Astrocyte (in vitro differentiated cells and primary cell): Measurements from ENCODE around the gene HECW1. TPM values are rescaled to one million over a fixed set of nuclear protein-coding genes. Genes with fewer than 3 reads are reported as not detected.

ENCODE experiments used
- DNase-seq: peaks from one replicate; pipeline ENCODE4 v3.0.0-alpha.2; 2010; ENCODE audit warnings: low read depth
- FAIRE-seq: peaks from 2 replicates; lab custom pipeline; 2011; peaks lifted over from hg19 to GRCh38; lab: Jason Lieb, UNC
- H2AFZ ChIP-seq: 2 replicates; pipeline ENCODE4 v1.6.0; 2012; ENCODE audit warnings: low read depth, low read length, inconsistent platforms
- H3K27ac ChIP-seq: 2 replicates; pipeline ENCODE4 v1.5.1; 2011; ENCODE audit warnings: low read depth, low read length, inconsistent platforms
- H3K27me3 ChIP-seq: 2 replicates; pipeline ENCODE4 v1.6.0; 2011; ENCODE audit warnings: low read length, inconsistent platforms; ENCODE audit not compliant: insufficient read depth
- H3K36me3 ChIP-seq: 2 replicates; pipeline ENCODE4 v1.5.1; 2011; ENCODE audit warnings: low read length, inconsistent platforms; ENCODE audit not compliant: insufficient read depth
- H3K4me1 ChIP-seq: 2 replicates; pipeline ENCODE4 v1.5.1; 2011; ENCODE audit warnings: low read length, inconsistent platforms; ENCODE audit not compliant: insufficient read depth
- H3K4me2 ChIP-seq: 2 replicates; pipeline ENCODE4 v1.6.0; 2012; ENCODE audit warnings: low read length, inconsistent platforms
- H3K4me3 ChIP-seq: 2 replicates; pipeline ENCODE4 v1.5.1; 2011; ENCODE audit warnings: low read depth, mild to moderate bottlenecking, low read length, inconsistent platforms; ENCODE audit not compliant: insufficient read depth
- H3K79me2 ChIP-seq: 2 replicates; pipeline ENCODE4 v1.6.0; 2012; ENCODE audit warnings: mild to moderate bottlenecking, low read length, inconsistent platforms; ENCODE audit not compliant: insufficient read depth
- H3K9ac ChIP-seq: 2 replicates; pipeline ENCODE4 v1.6.0; 2012; ENCODE audit warnings: mild to moderate bottlenecking, low read length, inconsistent platforms
- H3K9me3 ChIP-seq: 2 replicates; pipeline ENCODE4 v1.5.1; 2012; ENCODE audit warnings: low read depth, mild to moderate bottlenecking, low read length, inconsistent platforms; ENCODE audit not compliant: insufficient read depth
- H4K20me1 ChIP-seq: 2 replicates; pipeline ENCODE4 v1.6.0; 2012; ENCODE audit warnings: low read length, inconsistent platforms; ENCODE audit not compliant: insufficient read depth
- H3K27ac Mint-ChIP-seq: one replicate; pipeline ENCODE4 v1.8.0; 2021; ENCODE audit warnings: mild to moderate bottlenecking, mixed read lengths; ENCODE audit not compliant: unreplicated experiment
- H3K27me3 Mint-ChIP-seq: one replicate; pipeline ENCODE4 v1.8.0; 2021; ENCODE audit warnings: low read depth, mixed read lengths; ENCODE audit not compliant: unreplicated experiment
- H3K36me3 Mint-ChIP-seq: one replicate; pipeline ENCODE4 v1.8.0; 2021; ENCODE audit warnings: low read depth, mixed read lengths; ENCODE audit not compliant: unreplicated experiment
- H3K4me1 Mint-ChIP-seq: one replicate; pipeline ENCODE4 v1.8.0; 2021; ENCODE audit warnings: low read depth, mixed read lengths; ENCODE audit not compliant: unreplicated experiment
- H3K4me3 Mint-ChIP-seq: one replicate; pipeline ENCODE4 v1.8.0; 2021; ENCODE audit warnings: mild to moderate bottlenecking, moderate library complexity, mixed read lengths; ENCODE audit not compliant: unreplicated experiment
- H3K9me3 Mint-ChIP-seq: one replicate; pipeline ENCODE4 v1.8.0; 2021; ENCODE audit warnings: mild to moderate bottlenecking, mixed read lengths; ENCODE audit not compliant: unreplicated experiment
- EZH2 ChIP-seq: IDR thresholded peaks from 2 replicates; pipeline ENCODE4 v1.6.1; 2012; ENCODE audit warnings: mild to moderate bottlenecking, low read length, inconsistent platforms; ENCODE audit not compliant: insufficient read depth
- total RNA-seq: library from RNA; stranded (reverse); gene quantifications from 2 replicates; pipeline ENCODE4 v1.2.1, GENCODE V29; 2021
- TF ChIP-seq, protein P1 (sequence below): IDR thresholded peaks from 2 replicates; pipeline ENCODE4 v1.5.1; 2011; ENCODE audit warnings: low read depth, mild to moderate bottlenecking, inconsistent platforms, low read length, moderate library complexity; ENCODE audit not compliant: insufficient read depth

HECW1 gene
- total RNA-seq, 1 donor from 2014 or later, result 3.3 TPM

DNA sequence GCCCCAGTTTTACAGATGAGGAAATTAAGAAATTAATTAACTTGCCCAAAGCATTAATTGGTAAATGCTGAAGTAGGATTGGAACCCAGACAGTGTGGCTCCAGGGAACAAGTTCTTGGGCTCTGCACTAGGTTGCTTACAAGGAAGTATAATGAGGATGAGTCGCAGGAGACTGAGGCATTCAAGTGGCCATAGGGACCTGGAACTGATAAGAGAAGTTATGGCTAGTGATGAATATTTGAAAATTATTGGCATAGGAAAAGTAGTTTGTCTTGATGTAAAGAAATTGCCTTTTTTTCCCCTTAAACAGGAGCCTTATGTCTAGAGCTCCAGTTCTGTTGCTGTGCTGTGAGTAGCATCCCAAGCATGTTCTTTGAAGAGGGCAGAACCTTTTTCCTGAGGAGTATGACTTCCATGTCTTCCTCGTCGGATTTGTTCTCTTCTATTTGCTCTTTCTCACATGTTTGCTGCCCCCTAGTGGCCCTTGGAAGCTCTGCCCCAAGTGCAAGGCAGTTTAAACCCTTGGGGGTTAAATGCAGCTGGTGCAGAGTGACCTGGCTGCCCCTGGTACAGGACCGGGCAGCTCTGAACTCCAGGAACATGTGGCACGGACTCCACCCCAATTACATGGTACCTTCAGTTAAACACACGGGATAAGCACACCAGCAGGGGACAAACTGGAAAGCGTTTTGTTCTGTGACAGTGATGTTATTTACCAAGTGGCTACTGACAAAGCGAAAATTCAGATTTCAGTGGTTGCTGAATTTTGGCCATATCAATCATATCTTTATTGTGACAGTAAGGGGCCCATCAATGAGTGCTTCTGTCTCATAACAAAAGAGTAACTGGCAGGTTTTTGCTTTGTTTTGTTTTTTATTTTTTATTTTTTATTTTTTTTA lies 148.8 kb downstream of the HECW1 start:
- Histone ChIP-seq H3K36me3 (no peaks in the 10 kb centered on the region), H2AFZ (no peak overlapping the region)
- peak; percentile 86 for FAIRE-seq

GRCh38 chr7:43265139-43265538 lies 152.7 kb downstream of the HECW1 start:
- Histone ChIP-seq H3K4me2 (no peak overlapping the region), H3K9me3 (no peaks in the 10 kb centered on the region), H3K4me1 (no peaks in the 10 kb centered on the region), H2AFZ (no peak overlapping the region), H4K20me1 (no peaks in the 10 kb centered on the region), H3K36me3 (no peaks in the 10 kb centered on the region), H3K27me3 (no peaks in the 10 kb centered on the region), H3K9ac (no peak overlapping the region), H3K79me2 (no peaks in the 10 kb centered on the region), H3K27ac (no peak overlapping the region), H3K4me3 (no peak overlapping the region)
- H3K27me3 Mint-ChIP-seq, result peaks cover 3% of the 10 kb centered on the region
- no peak for DNase-seq
- no peaks in the 10 kb centered on the region for H3K4me1 Mint-ChIP-seq
- no peak overlapping the region for H3K4me3 Mint-ChIP-seq
- TF ChIP-seq, protein P1, sequence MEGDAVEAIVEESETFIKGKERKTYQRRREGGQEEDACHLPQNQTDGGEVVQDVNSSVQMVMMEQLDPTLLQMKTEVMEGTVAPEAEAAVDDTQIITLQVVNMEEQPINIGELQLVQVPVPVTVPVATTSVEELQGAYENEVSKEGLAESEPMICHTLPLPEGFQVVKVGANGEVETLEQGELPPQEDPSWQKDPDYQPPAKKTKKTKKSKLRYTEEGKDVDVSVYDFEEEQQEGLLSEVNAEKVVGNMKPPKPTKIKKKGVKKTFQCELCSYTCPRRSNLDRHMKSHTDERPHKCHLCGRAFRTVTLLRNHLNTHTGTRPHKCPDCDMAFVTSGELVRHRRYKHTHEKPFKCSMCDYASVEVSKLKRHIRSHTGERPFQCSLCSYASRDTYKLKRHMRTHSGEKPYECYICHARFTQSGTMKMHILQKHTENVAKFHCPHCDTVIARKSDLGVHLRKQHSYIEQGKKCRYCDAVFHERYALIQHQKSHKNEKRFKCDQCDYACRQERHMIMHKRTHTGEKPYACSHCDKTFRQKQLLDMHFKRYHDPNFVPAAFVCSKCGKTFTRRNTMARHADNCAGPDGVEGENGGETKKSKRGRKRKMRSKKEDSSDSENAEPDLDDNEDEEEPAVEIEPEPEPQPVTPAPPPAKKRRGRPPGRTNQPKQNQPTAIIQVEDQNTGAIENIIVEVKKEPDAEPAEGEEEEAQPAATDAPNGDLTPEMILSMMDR, result no peak
- no peak for TF ChIP-seq EZH2
- no peaks in the 10 kb centered on the region for H3K36me3 Mint-ChIP-seq
- H3K9me3 Mint-ChIP-seq, result no peaks in the 10 kb centered on the region
- no peak for FAIRE-seq
- no peak overlapping the region for H3K27ac Mint-ChIP-seq

More for the DNA sequence above, 148.8 kb downstream of the HECW1 start:
- Histone ChIP-seq H3K4me3 (no peak overlapping the region), H3K9me3 (no peaks in the 10 kb centered on the region), H3K79me2 (no peaks in the 10 kb centered on the region), H3K4me1 (no peaks in the 10 kb centered on the region), H3K4me2 (no peak overlapping the region), H4K20me1 (no peaks in the 10 kb centered on the region), H3K27ac (no peak overlapping the region), H3K27me3 (no peaks in the 10 kb centered on the region), H3K9ac (no peak overlapping the region)
- Mint-ChIP-seq H3K27me3 (no peaks in the 10 kb centered on the region), H3K36me3 (no peaks in the 10 kb centered on the region), H3K9me3 (no peaks in the 10 kb centered on the region), H3K4me1 (no peaks in the 10 kb centered on the region), H3K4me3 (no peak overlapping the region), H3K27ac (no peak overlapping the region)
- DNase-seq, result peak; percentile 65
- TF ChIP-seq, protein P1, result peak; percentile 97
- no peak for TF ChIP-seq EZH2
